IPS-NIHi11 (cell line): Measurements from ENCODE around the gene NECTIN4.
"Not testable (repeated sequence)": the region's sequence is repeated elsewhere in the genome, so short reads cannot be mapped to it uniquely, and the experiment has no call there.

Source experiments
- DNase-seq: peaks from one replicate; pipeline ENCODE4 v3.0.0; 2012; ENCODE audit warnings: mixed read lengths, low spot score

NECTIN4 gene

DNA sequence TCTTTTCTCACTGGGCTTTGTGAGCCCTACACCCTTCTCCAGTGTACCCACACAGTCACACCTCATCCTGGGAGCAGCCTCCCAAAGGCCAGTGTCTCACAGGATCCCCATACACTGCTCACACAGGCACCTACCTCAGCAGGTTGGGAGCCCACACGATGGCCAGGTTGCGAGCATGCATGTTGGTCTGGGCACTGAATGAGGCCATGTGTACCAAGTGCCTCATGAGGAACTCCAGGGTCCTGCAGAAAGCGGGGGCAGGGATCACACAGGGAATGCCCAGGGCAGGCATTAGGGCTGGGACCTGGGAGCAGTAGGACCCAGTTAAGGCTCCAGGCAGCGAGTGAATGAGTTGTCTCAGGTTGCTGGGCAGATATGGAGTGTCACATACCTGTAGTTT is 35.1 kb downstream of the NECTIN4 start:
- no peak for DNase-seq

DNA sequence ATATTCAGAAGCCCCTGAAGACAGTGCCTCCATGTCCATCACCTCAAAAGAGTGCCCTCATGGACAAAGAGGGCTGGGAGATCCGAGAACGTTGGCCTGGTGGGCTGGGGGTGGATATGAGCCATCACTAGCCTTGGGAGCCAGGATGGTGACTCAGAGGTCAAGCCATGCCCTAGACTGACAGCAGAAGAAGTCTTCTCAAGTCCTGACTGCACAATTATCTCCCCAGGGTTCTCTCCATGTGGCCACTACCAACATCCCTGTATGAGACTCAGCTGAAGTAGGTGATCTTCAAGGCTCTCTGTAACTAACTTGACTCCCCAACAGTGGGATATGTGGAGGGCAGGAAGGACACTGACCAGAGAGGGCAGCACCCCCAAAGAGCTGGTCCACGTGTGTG is 36.5 kb downstream of the NECTIN4 start:
- no peak for DNase-seq

DNA sequence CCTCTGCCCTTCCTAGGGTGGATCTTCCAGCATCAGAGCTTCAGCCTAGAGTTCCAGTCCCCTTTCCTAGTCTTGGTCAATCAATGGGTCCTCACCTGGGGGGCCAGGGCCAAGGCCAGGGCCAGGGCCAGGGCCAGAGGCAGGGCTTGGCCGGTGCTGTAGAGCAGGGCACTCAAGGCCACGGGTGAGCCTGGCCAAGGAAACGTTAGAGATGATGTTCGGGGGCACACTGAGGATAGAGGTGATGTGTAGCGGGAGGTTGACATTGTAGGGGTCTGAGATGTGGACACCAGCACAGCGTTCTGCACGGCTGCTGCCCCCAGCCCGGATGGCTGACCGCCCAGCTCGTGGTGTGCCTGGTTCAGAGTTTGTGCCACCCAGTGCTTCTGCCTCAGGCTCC is 38.1 kb downstream of the NECTIN4 start:
- no peak for DNase-seq

DNA sequence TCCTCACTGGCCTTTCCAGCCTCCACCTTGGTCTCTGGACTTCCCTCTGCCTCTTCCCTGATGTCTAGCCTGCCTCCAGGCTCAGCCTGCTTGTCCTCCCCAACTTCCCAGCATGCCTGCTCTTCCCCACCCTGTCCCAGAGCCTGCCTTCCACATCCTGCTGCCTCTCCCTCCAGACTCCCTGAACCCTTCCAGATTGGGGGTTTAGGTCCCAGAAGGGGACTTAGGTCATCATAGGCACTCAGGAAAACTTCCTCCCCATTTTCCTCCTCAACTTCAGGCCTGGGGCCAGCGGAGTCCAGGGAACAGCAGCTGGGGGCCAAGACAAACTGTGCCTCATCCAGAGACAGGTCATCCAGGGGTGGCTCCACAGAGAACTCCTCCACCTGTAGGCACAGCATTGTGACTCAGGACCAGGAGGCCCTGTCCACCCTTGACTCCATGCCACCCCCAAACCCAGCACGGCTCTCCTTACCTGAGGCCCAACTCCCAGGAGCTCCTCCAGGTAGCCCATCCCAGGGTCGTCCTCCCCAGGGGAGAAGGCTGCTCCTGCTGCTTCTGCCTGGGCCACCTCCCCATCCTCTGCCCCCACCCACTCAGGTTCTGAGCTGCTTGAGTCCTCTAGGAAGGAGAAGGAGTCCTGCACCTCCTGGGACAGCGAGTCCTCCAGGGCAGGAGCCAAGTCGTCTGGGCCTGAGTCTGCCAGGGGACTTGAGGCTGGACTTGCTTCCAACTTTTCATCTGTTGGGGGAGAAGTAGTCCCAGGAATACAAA is 40.2 kb downstream of the NECTIN4 start:
- DNase-seq: no peak

DNA sequence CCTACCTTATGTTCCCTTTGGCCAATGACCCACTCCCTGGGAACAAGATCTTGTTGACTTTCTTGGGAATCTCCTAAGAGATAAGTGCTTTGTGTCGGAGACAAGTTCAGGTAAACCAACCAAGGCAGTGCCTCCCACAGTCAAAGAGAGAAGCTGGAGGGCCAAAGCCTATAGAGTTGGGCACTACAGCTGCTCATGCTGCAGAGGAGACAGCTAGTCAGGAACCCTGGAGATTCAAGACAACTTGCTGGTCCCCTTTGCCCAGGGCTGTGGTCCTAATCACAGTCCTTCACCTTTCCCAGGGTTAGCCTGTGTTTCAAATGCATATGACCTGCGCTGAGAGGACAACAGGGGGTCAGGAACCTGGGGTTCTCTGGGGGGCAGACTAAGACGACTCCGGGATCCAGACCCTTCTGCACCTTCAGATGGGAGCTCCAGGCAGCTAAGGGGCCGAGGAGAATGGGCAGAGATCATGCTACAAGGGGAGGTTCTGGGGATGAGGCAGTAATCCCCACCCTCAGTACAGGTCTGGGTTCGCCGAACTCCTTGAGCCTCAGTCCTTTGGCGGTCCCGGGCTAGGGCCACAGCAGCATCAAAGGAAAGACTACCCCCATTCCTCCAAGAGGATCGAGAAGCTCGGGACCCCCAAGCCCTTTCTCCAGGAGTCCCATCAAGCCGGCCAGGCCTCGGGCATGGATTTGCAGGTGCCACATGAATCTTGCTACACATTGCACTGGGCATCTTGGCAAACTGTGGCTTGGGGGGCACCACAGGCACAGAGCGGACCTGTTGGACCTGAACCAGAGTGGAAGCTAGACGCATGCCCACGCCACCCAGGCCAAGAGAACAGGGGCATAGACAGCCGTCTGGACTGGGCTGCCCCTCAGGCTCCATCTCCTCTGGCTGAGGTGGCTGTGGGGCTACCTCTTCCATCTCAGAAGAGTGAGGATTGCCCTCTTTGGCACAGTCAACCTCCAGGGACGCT is 41.6 kb downstream of the NECTIN4 start:
- DNase-seq: no peak

DNA sequence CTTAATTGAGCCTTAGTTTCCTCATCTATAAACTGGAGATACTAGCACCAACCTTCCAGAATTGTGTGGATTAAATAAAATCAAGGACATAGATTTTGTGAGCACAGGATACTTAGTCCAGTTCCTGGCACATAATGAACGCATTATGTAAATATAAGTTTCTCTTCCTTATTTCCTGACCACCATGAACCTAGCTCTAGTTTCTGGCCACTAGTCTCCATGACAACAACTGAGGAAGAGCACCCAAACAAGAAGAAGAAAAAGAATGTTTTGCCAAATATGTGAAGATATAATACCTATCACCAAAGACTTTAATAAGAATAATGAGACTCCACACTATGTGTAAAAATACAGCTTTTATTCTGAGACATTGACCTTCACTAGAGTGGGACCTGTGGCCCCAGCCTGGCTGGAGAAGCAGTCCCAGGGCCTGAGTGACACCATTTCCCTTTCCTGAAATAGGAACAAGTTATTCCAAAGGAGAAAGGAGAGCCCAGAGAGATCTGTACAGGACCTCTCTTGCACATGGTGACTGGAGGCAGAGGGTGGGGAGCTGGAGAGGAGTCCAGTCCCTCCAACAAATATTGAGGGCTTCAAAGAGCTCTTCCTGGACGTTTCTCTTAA is 42.6 kb downstream of the NECTIN4 start:
- DNase-seq: no peak

DNA sequence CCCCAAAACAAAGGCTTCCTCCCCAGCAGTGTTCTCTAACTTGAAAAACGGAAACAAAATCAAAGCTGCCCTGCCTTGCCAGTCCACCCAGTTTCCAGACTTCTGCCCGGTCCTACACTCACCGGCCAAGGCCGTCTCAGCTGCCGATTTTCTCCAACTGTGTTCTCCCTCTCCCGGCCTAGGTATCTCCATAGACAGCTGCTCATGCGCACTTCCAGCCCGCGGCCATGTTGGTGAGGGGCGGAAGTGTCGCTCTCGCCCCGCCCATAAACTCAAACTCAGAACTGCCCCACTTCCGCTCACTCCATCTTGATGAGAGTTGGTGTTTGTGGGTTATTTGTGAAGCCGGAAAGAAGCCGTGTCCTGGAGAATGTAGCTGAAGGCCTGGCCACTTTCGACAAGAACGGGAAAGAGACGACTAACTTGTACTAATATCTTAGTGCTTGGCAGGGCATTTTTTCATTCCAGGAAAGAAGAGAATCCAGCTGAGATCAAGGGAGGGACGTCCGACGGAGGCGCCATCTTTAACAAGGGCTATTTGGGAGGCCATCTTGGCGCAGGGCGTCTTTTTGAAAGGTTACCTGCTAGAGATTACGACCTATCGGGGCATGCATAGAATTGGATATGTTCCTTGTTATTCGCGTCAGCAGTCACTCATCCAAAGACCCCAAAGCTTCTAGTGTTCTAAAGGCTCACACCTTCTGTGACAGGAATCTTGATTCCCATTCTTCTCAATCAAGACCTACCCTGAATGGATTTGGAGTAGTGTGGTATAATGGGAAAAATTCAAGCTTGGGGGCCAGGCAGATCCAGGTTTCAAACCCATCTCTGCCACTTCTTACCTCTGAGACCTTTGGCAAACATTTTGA is 43.4 kb downstream of the NECTIN4 start, which contains the start of gene USF1:
Gene USF1, minus strand, starts transcription at position 242 of the 869 bp plus-strand sequence. CDS start 2,702 bp downstream, outside the sequence.
- peak; percentile 95 for DNase-seq

DNA sequence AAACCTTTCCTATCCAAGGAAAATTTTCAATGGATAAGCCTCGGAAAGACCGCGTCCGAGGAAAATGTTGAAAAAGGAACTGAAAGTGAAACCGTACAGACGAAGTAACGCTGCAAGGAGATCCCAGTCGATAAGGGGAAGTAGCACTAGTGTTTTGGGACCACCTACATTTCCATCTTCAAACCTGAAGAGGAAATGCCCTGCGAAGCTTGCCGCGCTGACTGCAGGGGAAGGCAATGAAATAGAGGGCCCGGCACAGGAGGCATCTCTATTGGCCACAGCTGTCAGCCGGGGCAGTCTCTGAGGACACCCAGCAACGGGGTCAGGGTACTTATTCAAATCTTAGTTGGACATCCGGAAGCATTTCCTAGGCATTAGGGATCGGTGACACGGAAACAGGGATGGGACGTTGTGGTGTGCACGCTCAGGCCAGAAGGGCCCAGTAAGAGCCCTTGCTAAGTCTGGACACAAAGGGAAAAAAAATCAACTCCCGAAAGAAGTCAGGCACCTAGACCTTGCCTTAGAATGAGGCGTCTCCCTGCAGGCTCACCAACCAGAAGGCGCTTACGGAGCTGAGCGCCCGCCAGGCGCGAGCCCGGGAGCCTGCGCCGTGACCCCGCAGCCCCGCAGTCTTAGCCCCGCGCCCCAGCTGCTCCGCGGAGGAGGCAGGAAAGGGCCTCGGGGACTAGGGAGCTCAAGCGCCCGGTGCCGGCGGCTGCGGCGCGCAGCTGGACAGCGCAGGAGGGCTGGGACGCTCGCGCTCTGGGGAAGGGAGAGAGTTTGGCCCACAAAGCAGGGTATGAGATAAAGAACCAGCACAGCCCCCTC is 44.2 kb downstream of the NECTIN4 start:
- DNase-seq: peak; percentile 68

DNA sequence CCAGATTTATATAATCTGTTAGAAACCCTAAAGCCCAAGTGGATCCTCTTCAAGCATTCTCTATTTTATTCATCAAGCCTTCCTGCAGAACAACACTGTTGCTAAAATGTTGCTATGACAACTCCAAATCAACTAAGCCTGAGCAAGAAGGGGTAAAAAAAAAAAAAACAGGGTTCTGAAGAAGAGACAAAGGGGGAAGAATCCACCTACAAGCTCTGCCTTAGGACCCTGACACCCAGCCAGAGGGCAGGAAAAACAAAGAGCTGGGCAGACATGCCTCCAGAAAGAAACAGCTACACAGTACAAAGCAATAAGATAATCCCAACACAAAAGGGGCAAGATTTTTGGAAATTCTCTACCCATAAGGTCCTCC is 44.8 kb downstream of the NECTIN4 start:
- DNase-seq: no peak

DNA sequence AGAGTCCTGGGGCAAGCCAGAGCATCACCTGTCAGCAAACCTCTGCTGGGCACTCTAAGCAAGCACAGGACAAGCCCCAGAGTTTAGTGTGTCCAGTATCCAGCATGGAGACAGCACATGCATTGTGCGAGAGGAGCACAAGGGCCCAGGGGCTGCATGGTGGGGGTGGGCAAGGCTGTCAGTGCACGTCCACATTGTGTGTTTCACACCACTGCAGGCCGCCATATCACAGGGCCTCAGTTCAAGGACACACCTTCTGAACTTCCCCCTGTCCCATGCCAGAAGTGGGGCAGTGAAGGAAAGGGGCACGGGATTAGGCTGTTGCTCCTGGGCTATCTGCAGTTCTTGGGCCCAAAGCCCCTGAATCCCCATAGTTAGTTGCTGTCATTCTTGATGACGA is 49.8 kb downstream of the NECTIN4 start:
- DNase-seq: no peak

DNA sequence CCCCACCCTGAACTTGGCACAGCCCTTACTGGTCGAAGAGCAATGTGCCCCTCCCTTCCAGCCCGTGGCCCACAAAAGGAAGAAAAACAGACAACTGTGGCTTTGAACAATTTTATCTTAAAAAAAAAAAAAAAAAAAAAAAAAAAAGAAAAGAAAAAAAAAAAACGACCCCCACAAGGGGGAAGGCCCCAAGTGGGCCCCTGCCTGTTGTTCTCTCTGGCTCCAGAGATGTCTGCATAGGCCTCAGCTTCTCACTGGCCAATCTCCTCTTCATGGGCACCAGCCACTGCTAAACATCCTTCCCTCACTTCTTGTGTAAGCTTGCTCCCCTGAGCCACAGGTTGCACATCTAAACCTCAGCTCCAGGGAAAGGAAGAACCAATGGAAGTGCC is 50.2 kb downstream of the NECTIN4 start:
- DNase-seq: no peak

DNA sequence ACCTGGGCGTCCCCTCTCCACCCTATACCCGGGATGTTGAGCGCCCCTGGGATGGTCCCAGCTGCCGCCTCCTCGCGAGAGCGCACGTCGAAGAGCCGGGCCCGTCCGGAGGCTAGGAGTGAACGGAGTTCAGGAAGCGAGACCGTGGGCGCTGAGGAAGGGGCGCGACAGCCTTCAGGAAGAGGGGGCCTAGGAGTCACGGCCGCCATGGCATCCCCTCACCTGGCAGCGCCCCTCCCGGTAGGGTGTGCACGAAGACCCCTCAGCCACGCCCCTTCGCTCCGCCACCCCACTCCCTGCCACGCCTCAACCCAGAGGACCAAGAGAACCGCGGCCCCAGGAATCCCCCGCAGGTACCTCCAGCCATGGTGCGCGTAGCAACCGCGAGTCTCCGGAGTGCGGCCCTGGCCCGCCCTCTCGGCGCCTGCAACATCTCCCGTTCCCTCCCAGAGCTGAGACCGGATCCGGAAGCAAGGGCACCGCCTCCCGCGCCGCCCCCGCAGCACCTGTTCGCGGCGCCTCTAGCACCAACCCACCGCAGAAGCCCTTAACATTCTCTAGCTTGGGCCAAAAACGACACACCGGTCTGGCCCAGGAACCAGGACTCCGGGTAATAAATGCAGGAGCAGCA is 50.7 kb downstream of the NECTIN4 start, which contains the start of gene TSTD1:
Gene TSTD1, minus strand, starts transcription at position 442 of the 631 bp plus-strand sequence. Its CDS starts 75 bp downstream, at position 367.
- peak; percentile 83 for DNase-seq

DNA sequence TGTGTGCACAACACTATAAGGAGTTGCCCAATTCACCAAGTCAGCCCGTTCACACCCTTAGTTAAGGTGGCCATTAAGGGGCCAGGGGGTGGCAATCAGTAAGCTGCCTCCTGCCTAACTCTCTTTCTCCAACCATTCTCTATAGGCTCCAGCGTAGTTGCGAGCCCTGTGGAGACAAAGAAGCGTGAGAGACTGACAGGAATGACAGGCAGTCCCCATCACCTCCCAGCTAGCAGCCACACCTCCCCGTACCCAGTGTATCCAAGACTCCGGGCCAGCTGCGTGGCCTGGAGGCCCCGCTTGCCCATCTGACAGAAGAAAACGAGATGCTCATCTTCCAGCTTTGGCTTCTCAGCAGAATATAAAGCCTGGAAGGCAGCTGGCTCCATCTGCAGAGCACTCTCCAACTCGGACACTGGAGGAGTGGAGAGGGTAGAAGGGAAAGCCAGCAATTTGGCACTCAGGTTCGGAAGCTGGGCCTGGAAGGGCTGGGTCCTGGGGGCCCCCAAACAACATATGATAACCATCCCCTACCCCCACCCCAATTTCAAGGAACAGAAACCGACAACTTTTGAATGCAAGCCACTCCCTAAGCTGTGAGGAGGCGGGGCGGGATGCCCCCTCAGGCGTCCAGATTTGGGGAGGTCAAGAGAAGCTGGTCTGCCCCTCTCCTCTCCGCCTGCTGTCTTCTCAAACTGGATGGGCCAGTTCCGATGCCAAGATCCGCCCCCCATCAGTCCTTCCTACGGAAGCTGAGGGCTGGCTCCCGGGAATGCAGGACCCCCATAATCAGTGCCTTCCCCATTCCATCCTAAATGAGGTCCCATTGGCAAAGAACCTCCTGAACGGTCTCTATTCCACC is 51.5 kb downstream of the NECTIN4 start:
- peak; percentile 37 for DNase-seq

DNA sequence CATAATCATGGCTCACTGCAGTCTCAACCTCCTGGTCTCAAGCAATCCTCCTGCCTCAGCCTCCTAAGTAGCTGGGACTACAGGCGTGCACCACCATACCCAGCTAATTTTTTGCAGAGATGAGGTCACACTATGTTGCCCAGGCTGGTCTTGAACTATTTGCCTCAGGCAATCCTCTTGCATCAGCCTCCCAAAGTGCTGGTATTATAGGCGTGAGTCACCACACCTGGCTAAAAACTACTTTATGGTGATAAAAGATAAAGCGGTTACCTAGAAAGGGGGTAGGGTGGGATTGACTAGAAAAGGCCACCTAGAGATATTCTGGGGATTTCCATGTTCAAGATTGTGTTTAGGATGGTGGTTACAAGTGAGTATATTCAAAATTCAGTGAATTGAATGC is 55.6 kb downstream of the NECTIN4 start:
- DNase-seq: no peak

DNA sequence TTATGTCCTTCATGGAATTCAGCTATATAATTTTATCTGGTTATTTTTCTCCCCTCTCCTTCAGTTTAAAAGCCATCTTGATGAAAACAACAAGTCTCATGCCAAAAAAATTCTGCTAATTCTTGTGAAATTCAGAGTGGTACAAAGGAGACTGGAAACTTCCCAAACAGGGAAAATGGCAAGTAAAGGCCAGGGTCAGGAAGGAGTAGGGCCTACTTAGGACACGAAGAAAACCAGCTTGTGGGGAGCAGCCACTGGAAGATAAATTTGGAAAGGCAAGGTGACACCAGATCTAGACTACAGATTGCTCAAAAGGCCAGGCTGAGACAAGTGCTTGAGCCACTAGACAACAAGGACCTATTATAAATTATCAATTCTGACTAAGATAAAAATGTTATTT is 56.9 kb downstream of the NECTIN4 start:
- no peak for DNase-seq

DNA sequence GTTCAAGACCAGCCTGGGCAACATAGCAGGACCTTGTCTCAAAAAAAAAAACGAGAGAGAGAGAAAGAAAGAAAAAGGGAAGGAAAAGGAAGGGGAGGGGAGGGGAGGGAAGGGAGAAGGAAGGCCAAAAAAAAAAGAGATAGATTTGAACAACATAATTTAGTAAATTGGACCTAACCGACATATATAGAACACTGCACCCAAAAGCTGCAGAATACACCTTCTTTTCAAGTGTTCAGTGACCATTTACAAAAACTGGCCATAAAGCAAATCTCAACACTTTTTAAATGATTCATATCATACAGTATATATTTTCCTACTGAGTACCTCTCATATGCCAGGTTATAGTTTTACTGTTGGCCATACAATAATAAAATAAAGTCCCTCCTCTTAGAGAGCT is 57.5 kb downstream of the NECTIN4 start:
- DNase-seq: no peak

DNA sequence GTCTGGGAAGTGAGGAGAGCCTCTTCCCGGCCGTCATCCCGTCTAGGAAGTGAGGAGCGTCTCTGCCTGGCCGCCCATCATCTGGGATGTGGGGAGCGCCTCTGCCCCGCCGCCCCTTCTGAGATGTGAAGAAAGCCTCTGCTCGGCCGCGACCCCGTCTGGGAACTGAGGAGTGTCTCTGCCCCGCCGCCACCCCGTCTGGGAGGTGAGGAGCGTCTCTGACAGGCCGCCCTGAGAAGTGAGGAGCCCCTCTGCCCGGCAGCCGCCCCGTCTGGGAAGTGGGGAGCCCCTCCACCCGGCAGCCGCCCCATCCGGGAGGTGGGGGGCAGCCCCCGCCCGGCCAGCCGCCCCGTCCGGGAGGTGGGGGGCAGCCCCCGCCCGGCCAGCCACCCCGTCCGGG is 59.9 kb downstream of the NECTIN4 start:
- DNase-seq: not testable (repeated sequence)

DNA sequence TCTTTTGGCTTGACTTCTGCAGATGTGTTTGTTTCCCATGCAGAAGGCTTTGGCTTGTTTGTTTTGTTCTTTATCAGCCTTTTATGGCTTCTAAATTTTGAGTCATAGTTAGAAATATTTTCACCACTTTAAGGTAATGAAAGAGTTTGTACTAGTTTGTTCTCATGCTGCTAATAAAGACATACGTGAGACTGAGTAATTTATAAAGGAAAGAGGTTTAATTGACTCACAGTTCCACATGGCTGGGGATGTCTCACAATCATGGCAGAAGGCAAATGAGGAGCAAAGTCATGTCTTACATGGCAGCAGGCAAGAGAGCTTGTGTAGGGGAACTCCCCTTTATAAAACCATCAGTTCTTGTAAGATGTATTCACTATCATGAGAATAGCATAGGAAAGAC is 62.4 kb downstream of the NECTIN4 start:
- DNase-seq: not testable (repeated sequence)

DNA sequence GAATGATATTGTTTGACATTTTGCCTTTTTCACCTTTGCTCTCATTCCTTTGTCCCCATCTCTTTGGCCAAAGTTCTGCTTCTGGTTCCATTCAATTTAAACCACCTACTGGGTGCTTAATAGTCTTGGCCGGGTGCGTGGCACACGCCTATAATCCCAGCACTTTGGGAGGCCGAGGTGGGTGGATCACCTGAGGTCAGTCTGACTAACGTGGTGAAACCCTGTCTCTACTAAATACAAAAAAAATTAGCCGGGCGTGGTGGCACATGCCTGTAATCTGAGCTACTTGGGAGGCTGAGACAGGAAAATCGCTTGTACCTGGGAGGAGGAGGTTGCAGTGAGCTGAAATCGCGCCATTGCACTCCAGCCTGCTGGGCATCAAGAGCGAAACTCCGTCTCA is 66.9 kb downstream of the NECTIN4 start:
- not testable (repeated sequence) for DNase-seq
